WERI-Rb-1 (cell line): Measurements from ENCODE around the gene CNTF.
A peak's percentile ranks its signal among the peaks of the same experiment; 100 is the strongest.

Experiments used
- DNase-seq: peaks from one replicate; pipeline ENCODE4 v3.0.0-alpha.2; 2020
- H3K27ac ChIP-seq: fragments of 250-450 bp; sonication (Bioruptor Pico); 2 replicates; pipeline ENCODE4 v1.5.1; 2020; ENCODE audit warnings: mild to moderate bottlenecking, moderate library complexity
- H3K27me3 ChIP-seq: fragments of 250-450 bp; sonication (Bioruptor Pico); 2 replicates; pipeline ENCODE4 v1.5.1; 2021; ENCODE audit warnings: mild to moderate bottlenecking, low read depth, moderate library complexity; ENCODE audit not compliant: insufficient read depth, severe bottlenecking
- H3K36me3 ChIP-seq: fragments of 250-450 bp; sonication (Bioruptor Pico); 2 replicates; pipeline ENCODE4 v1.5.1; 2020; ENCODE audit warnings: mild to moderate bottlenecking, moderate library complexity
- H3K4me3 ChIP-seq: 2 replicates; pipeline ENCODE4 v1.5.1; 2011; ENCODE audit warnings: low read depth, mild to moderate bottlenecking, control low read depth, low read length
- H3K9me3 ChIP-seq: fragments of 250-450 bp; sonication (Bioruptor Pico); 2 replicates; pipeline ENCODE4 v1.5.1; 2021; ENCODE audit warnings: mild to moderate bottlenecking, moderate library complexity; ENCODE audit not compliant: severe bottlenecking
- CTCF ChIP-seq: IDR thresholded peaks from 2 replicates; pipeline ENCODE4 v1.5.1; 2011; ENCODE audit warnings: low read depth, mild to moderate bottlenecking, control low read depth, inconsistent platforms, low read length

The CNTF gene

GRCh38 chr11:58613228-58613627, 9.2 kb upstream of the CNTF start:
- H3K27me3 ChIP-seq = no peaks in the 10 kb centered on the region
- peaks cover 80% of the 10 kb centered on the region for H3K36me3 ChIP-seq
- no peak for TF ChIP-seq CTCF
- H3K9me3 ChIP-seq = no peaks in the 10 kb centered on the region
- H3K27ac ChIP-seq = no peak overlapping the region
- H3K4me3 ChIP-seq = no peak overlapping the region
- DNase-seq = no peak

GRCh38 chr11:58615559-58615958, 6.9 kb upstream of the CNTF start:
- Histone ChIP-seq H3K36me3 (peaks cover 86% of the 10 kb centered on the region), H3K4me3 (no peak overlapping the region), H3K27me3 (no peaks in the 10 kb centered on the region), H3K27ac (no peak overlapping the region), H3K9me3 (no peaks in the 10 kb centered on the region)
- DNase-seq = no peak
- TF ChIP-seq CTCF = no peak

- Histone ChIP-seq H3K36me3 (peaks cover 82% of the 10 kb centered on the region), H3K9me3 (no peaks in the 10 kb centered on the region), H3K27me3 (no peaks in the 10 kb centered on the region), H3K27ac (no peak overlapping the region), H3K4me3 (no peak overlapping the region)
- no peak for TF ChIP-seq CTCF
- DNase-seq = no peak
Observed at GRCh38 chr11:58616594-58616993, 5.9 kb upstream of the CNTF start.

GRCh38 chr11:58617976-58618557, 4.4 kb upstream of the CNTF start:
- H3K27ac ChIP-seq = no peak overlapping the region
- no peaks in the 10 kb centered on the region for H3K27me3 ChIP-seq
- no peak overlapping the region for H3K4me3 ChIP-seq
- DNase-seq = peak; percentile 11
- H3K36me3 ChIP-seq = peaks cover 79% of the 10 kb centered on the region
- H3K9me3 ChIP-seq = no peaks in the 10 kb centered on the region
- TF ChIP-seq CTCF = peak; percentile 27; the same call in 1 of the 2 replicates

GRCh38 chr11:58621586-58622262, 741 bp upstream of the CNTF start:
- H3K27ac ChIP-seq = no peak overlapping the region
- TF ChIP-seq CTCF = no peak
- no peak for DNase-seq
- peaks cover 60% of the 10 kb centered on the region for H3K36me3 ChIP-seq
- no peaks in the 10 kb centered on the region for H3K9me3 ChIP-seq
- no peak overlapping the region for H3K4me3 ChIP-seq
- no peaks in the 10 kb centered on the region for H3K27me3 ChIP-seq

- Histone ChIP-seq H3K36me3 (peaks cover 38% of the 10 kb centered on the region), H3K4me3 (no peak overlapping the region), H3K9me3 (no peaks in the 10 kb centered on the region), H3K27me3 (no peaks in the 10 kb centered on the region), H3K27ac (no peak overlapping the region)
- no peak for DNase-seq
- no peak for TF ChIP-seq CTCF
Observed at GRCh38 chr11:58625086-58625485, 2.6 kb downstream of the CNTF start.
